NCI-H1048 (cell line): ENCODE measurements around the gene CHST2.

Experiments
- DNase-seq: peaks from one replicate; lab custom pipeline; 2025; lab: John Stamatoyannopoulos, UW

The CHST2 gene

DNA sequence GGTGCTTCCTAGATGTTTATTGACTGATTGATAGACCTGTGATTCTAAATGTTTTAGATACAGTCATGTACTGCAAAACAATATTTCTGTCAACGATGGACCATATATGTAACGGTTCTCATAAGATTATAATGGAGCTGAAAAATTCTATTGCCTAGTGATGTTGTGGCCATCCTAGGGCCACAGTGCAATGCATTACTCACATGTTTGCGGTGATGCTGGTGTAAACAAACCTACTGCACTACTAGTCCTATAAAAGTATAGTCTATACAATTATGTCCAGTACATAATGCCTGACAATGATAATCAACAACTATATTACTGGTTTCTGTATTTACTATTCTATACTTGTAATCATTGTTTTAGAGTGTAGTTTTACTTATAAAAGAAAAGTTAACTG, 46.8 kb downstream of the CHST2 start:
- DNase-seq: no peak

- DNase-seq: no peak
These were observed 48.6 kb downstream of the CHST2 start for GRCh38 chr3:143167969-143168854.

DNA sequence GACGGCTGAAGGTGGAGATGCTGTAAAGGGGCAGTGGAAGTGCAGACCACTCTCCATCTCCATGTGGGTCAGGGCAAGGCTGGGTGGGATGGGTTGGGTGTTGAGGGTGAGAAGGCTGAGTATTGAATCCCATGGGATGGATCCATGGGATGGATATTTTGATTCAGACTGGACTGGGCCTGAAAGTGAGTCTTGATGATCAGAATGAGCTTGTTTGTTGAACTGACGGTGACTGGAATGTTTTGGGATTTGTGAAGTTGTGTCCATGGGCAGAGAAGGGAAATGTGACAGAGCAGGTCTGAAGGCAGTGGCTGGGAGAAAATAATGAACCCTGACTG, 49.3 kb downstream of the CHST2 start:
- DNase-seq: no peak

DNA sequence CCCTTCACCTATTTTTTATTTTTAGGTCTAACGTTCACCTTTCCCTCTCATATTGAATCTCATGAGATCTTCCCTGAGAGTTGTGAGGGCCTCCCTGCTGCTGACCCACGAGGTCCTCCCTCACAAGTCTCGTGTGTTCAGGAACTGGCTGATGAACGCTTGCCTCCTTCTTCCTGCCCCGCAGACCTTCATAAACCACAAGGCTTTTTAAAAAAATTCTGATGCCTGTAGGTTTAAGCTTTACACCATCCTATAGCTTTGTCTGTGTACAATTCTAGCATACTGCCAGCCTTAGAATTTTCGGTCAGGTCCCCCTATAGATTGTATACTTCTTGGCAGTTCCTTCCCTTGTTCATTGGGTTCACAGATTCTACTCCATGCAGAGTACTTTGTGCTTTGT, 50.5 kb downstream of the CHST2 start:
- no peak for DNase-seq

GRCh38 chr3:143170676-143171075, 51.1 kb downstream of the CHST2 start:
- no peak for DNase-seq

DNA sequence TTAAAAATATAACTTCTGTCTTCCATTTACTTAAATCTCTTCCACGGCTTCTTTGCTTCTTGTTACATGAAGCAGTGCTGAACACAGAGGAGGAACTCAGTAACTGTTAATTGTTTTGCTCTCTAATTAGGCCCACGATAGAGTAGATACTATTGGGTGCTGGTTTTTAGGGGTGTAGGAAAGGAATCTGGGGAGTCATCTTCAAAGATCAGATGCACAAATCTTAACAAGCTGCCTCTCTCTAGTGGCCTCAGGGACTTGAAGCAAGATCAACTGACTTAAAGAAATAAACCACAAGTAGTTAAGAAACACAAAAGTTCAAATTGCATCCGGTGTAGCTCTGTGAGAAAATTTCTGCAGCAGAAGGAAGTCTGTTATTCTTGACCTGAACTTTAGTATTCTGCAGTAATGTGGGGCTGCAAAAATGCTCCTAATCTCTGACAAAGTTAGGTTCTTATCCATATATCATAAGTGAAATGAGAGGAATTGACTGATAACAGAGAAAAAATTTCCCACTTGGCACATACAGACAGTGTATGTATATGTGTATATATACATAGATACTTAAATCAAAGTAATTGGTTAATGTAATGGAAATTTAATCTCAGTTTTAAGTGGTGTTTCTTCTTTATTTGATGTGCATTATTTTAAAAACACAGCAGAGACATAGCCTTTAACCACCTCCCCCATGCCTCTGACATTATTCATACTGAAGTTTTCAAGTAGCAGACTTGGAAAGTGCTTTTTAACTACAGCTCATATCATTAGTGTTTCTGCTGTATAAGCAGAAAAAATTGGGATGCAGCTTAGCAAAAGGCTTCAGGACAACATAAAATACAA, 51.8 kb downstream of the CHST2 start:
- DNase-seq: no peak

DNA sequence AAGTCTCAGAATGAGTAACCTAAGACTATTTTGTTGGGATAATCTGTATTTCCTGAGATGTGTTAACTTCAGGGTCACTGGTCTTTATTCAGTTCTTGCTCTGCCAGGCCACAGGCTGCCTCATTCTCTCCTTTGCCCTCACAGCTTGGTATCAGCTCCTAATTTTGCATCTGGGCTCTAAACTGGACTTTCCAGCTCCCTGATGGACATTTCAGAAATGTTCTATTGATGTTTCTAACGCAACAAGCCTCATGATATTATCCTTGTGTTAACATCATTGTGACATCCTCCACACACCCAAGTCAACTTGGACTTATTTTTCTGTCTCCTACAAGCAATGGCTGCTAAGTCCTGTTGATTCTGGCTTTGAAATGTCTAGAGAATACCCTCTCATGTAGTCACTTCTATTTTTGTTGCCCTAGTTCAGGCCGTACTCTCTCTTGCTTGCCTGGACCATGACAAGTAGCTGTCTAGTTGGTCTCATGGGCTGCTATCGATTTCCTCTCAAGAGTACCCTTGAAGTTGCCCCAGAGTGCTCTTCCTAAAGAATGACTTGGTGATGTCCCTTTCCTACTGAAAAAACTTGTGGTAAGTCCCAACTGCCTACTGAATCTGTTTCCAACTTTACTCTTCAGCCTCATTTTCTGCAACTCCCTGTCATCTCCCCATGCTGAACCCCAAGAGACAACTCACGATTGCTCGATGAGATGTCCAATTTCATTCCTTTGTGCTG, 52.7 kb downstream of the CHST2 start:
- no peak for DNase-seq

GRCh38 chr3:143172795-143173145, 53.2 kb downstream of the CHST2 start:
- no peak for DNase-seq

- no peak for DNase-seq
These were observed 53.7 kb downstream of the CHST2 start for GRCh38 chr3:143173242-143173641.
